GM19193 (cell line): ENCODE data around the gene CADM1.

Source experiments
- POLR2A ChIP-seq: IDR thresholded peaks from 4 replicates; pipeline ENCODE4 v1.6.1; 2011; ENCODE audit not compliant: insufficient read depth, insufficient read length; ENCODE audit errors: extremely low read depth

CADM1 gene

DNA sequence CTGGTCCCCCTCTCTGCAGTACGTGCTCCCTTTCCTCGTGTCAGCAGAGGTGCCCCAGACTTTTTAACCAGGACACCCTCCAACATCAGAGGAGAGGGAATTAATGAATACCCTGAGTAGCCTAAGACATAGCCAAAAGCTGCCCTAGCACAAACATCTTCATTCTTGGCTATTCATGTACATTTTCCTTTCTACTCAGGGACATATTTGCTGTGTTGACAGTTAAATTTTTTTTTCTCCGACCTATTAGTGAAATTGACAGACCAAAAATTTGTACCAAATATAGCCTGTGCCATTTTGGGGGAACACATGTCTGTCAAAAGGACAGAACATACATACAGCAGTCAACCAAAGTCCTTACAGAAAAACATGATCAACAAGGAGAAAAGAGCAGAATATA lies 33.3 kb downstream of the CADM1 start:
- no peak for TF ChIP-seq POLR2A

DNA sequence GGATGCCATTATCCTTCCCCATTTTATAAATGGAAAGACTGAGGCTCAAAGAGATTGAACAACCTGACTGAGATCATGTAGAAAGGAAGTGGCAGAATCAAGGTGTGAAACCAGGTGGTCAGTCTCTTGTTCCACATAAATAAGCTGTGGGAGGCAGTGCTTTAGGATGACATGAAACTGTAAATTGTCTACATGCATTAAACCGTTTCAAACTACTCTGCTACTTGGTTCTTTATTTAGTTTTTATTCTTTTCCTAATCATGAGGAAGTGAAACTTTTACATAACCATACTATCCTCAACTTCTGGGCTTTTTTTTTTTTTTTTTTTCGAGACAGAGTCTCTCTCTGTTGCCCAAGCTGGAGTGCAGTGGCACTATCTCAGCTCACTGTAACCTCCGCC lies 34.9 kb downstream of the CADM1 start:
- TF ChIP-seq POLR2A, result no peak

DNA sequence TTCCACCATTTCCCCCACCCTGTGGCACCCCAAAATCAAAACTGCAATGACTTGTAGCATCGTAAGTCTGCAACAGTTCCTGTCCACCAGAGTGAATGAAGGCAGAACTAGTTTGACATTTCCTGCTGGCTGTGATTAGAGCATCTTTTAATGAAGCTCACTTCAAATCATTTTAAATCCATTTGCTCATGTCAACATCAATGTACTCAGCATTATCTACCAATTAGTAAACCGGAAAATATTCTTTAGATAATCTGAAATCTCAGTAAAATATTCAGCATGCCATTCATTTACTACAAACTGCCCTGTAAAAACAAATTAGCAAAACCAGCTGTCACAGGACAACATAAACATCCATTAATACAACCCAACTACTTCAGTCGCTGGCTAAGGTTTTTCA lies 38.1 kb downstream of the CADM1 start:
- no peak for TF ChIP-seq POLR2A

DNA sequence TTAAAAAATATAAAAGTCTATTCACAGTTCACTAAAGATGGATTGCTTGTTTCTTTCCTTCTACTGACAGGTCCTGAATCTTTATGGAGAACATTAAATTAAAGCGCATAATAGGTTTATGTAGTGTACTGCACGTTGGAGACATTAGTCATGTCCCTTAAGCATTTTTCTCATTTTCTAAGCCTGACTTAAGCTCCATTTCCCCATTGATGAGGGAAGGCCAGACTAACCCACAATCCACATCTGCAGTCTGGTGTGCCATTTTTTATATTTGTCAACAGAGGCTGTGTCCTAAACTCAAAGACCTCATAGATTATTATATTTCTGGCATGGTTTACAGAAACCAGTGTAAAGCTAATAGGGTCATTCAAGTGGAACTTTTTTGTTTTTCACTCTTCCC lies 39.9 kb downstream of the CADM1 start:
- TF ChIP-seq POLR2A, result no peak

- TF ChIP-seq POLR2A, result no peak
Observed at GRCh38 chr11:115463606-115464005, 40.6 kb downstream of the CADM1 start.

DNA sequence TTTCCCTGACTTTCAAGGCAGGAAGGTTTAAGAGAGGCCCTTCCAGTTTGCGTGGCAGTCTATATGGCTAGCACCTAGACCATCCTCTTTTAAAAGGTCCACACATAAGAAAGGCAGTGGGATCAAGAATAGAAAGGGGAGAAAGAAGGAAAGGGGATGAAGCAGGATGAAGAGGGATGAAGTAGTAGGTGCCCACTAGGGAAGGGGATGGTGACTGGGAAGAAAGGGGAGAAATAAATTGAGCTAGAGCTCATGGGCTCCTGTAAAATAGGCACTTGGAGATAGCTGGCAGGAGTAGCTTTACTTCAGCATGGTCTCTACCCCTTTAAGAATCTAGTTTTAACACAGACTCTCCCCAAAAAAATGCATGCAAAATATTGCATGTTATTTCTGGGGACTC lies 41.5 kb downstream of the CADM1 start:
- TF ChIP-seq POLR2A, result no peak

- TF ChIP-seq POLR2A, result no peak
Observed at GRCh38 chr11:115462004-115462541, 42.1 kb downstream of the CADM1 start.

DNA sequence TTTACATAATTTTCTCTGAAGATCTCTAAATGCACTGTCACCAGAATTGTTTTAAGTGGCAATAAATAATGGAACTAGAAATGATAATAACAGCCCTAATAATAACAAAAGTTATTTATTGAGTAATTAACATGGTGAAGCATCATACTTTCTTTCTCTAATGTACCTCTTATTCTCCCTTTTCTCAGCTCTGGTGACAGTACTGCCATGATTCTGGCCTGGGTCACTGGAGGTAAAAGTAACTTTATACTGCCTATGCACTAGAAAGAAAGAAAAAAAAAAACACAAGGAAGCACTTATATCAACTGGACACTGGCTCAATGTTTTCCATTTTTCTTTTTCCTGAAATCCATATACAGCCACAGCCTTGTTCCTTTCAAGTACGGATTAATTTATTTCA lies 43.7 kb downstream of the CADM1 start:
- no peak for TF ChIP-seq POLR2A

DNA sequence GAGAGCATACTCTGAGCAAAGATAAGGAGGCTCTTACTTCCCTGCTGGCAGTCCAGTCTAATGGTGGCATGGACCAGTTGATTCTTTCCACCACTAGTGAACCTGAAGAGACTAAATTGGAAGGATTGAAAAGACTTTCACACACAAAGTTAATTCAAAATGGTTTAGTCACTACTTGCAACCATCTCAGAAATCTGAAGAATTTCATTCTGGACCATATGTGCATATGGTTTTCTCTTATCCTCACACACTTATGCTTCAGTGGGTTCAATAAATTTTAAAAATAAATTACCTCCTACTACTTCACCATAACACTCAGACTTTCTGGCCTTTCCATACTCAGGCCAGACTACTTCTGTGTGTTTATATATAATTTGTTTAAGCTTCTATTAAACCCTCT lies 44.7 kb downstream of the CADM1 start:
- no peak for TF ChIP-seq POLR2A

- no peak for TF ChIP-seq POLR2A
Observed at GRCh38 chr11:115458877-115459276, 45.3 kb downstream of the CADM1 start.

DNA sequence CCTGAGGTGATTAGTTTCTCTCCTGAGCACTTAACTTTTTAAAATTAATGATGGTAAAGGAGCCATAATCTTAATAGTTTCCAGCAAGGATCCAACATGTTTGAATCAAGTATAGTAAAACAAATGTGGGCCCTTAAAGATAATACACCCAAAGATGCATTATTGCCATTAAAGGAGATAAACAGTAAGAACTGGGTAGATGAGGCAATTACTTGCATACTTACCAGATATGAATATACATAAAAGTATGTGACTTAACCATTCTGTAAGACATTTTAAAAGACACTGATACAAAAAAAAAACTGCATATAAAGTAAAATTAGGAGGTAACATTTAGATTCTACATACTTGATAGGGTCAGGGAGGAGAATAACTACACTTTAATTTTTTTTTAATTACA lies 48.2 kb downstream of the CADM1 start:
- TF ChIP-seq POLR2A, result no peak

DNA sequence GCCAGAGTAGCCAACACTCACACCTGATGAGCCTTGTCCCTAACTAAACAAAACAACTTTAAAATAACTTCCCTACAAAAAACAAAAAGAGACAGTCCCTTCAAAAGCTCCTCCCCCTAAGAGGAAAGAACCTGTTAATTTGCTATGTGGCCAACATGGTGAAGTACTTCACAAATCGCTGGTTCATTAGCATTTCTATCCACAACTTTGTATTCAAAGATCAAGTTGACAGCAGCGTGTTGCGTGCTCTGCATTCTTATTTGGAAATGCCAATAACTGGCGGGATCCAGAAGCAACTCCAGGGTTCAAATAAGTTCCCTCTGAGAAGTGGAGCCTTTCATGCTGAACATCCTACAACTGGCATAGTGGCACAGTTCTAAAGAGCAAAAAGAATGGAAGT lies 48.6 kb downstream of the CADM1 start:
- TF ChIP-seq POLR2A, result no peak

DNA sequence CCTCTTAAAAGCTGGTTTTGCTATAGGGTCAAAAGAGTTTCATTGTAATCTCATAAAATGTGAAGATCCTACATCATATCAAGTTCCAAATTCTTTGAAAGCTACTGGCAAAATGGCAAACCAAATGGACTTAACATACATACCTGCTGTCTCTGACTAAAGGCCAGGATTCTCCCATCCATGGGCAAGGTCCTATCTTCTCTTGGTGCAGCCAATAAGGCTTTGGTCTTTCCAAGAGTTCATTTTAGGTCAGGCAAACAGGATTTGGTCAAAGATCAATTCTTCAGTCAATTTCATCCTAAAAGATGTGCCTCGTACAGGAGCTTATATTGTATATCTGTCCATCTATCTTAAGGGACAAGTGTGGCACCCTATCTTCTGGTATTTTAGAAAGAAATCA lies 49.7 kb downstream of the CADM1 start:
- TF ChIP-seq POLR2A, result no peak

DNA sequence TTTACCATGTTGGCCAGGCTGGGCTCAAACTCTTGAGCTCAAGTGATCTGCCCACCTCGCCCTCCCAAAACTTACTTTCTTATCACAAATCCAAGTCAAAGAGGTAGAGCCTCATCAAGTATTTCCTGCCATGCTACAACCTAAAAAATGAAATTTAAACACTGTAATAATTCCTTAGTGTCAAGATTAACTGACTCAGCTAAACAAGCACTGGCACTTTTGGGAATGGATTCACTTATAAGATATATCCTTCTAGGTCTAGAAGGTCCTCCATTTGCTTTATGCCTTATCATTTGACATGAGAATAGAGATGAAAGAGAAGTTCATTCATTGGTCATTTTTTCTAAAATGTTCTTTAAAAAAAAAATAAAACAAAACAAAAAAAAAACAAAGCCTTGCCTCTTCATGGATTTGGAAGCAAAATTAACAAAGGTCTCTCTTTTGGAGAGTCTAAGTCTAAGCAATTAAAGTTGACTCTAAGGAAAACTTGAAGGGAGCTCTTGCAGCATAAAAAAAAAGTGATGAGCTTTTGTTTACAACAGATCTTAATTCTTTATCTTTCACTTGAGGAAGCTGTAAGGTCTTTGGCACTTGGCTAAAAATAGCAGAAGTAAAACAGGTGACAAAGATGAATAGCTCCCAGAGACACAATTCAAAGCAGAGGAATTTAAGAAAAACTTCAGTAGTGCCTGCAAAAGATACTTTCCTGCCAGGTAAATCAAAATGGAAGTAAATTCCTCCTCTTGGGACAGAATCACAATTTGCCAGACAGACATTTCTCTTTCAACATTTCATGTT lies 50.3 kb downstream of the CADM1 start:
- no peak for TF ChIP-seq POLR2A

DNA sequence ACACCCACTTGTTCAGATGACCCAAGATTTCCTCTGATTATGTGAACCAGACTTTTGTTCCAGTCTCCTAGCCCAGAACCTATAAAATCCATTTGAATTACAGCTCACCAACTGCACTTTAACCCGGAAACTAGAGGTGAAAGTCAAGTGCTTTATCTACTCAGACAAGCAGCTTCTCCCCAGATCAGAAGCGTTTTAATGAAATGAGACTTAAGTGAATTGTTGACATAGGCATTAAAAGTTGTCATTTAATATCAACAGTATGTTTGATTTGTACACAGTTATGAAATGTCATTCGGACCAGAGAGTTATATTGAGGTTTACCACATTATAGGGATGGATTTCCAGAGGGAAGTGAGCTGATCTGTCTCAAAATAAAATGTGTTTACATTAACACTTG lies 52.0 kb downstream of the CADM1 start:
- TF ChIP-seq POLR2A, result no peak

DNA sequence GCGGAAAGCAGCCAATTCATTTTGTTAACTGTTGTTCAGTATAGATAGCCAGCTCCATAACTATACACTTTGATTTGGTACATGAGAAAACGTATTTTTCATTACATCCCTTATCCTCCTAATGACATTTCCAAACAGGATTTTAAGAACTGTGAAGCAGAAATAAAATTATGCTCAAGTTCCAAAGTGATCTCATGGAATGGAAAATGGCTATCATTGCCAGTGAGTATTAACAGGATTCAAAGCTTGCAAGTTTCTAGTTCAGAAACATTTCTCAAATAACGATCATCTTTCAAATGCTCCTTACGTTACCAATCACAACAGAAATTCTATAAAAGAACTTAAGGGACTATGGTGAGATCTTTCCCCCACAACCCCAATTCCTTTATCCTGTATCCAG lies 53.7 kb downstream of the CADM1 start:
- no peak for TF ChIP-seq POLR2A
